ENCODE results near the gene PCARE.

Gene PCARE

DNA sequence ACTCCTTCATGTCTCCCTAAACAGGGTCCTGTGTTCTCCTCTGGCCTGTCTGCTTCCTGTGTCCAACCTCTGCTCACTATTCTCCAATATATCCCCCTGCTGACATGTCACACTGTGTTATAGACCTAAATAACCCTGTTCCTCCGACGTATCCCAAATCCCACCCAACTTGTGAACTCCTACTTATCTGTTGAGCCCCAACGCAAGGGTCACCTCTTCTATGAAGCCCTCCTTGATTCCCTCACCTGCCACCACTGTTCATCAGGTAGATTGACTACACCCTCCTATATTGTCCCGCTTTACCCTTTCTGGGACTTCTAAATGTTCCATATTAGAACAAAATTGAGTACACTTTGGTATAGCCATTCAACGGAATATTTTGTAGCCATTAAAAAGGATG is 42.1 kb downstream of the PCARE start:
- DNase-seq, result no peak
- H3K9me3 ChIP-seq (ENCODE audit: severe bottlenecking), result no peaks in the 10 kb centered on the region
- H3K27me3 ChIP-seq (ENCODE audit: insufficient read depth, low read depth, severe bottlenecking), result no peaks in the 10 kb centered on the region
- TF ChIP-seq CTCF (IDR thresholded peaks at IDR 0.05; ENCODE audit: low read depth, low read length), result no peak
- no peak overlapping the region for H3K27ac ChIP-seq
- no peak overlapping the region for H3K4me3 ChIP-seq (ENCODE audit: low read depth, low read length)
- no peaks in the 10 kb centered on the region for H3K36me3 ChIP-seq

DNA sequence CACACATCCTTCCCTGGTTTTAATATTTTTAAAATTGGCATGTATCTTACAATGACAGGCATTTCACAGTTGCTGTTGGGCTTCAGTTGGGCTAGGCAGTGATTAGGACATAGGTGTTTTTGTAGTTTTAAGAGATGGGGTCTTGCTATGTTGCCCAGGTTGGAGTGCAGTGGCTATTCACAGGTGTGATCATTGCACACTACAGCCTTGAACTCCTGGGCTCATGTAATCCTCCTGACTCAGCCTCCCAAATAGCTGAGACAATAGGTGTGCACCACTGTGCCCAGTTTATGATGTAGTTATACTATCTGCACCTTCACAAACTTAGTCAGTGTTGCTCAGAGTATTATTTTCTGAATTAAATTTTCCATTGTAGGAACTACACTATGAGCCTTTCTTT is 43.3 kb downstream of the PCARE start:
- Histone ChIP-seq H3K27ac (no peak overlapping the region), H3K36me3 (no peaks in the 10 kb centered on the region), H3K27me3 (ENCODE audit: insufficient read depth, low read depth, severe bottlenecking) (no peaks in the 10 kb centered on the region), H3K4me3 (ENCODE audit: low read depth, low read length) (no peak overlapping the region), H3K9me3 (ENCODE audit: severe bottlenecking) (no peaks in the 10 kb centered on the region)
- TF ChIP-seq CTCF (IDR thresholded peaks at IDR 0.05; ENCODE audit: low read depth, low read length), result no peak
- no peak for DNase-seq

GRCh38 chr2:29025711-29026110 is 48.6 kb downstream of the PCARE start:
- H3K9me3 ChIP-seq (ENCODE audit: severe bottlenecking), result no peaks in the 10 kb centered on the region
- no peak for TF ChIP-seq CTCF (IDR thresholded peaks at IDR 0.05; ENCODE audit: low read depth, low read length)
- DNase-seq, result no peak
- no peaks in the 10 kb centered on the region for H3K36me3 ChIP-seq
- H3K27me3 ChIP-seq (ENCODE audit: insufficient read depth, low read depth, severe bottlenecking), result no peaks in the 10 kb centered on the region
- H3K27ac ChIP-seq, result no peak overlapping the region
- H3K4me3 ChIP-seq (ENCODE audit: low read depth, low read length), result no peak overlapping the region

DNA sequence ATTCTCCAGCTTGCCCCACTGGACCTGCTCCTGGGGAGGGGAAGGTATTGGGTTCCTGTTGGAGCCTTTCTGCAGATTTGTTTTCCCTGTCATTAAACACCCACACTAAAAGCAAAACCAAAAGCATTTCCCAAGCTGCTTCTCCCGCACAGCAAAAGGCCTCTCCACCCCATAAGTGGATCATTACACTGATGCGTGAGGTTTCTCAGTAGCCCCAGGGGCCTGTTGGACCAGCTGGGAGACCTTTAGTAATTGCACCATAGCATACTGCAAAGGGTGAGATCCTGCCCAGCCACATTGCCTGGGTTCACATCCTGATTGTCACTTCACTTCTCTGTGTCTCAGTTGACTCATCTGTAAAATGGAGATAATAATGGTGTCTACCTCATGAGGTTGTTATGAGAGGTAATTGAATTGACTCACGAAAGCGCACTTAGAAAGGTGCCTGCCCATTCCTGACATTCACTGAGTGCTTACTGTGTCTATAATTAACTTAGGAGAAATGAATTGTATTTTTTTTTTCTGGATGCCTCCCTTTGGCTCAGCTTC is 49.4 kb downstream of the PCARE start:
- Histone ChIP-seq H3K36me3 (no peaks in the 10 kb centered on the region), H3K4me3 (ENCODE audit: low read depth, low read length) (no peak overlapping the region), H3K27ac (no peak overlapping the region), H3K27me3 (ENCODE audit: insufficient read depth, low read depth, severe bottlenecking) (no peaks in the 10 kb centered on the region), H3K9me3 (ENCODE audit: severe bottlenecking) (peaks cover under 1% of the 10 kb centered on the region)
- TF ChIP-seq CTCF (IDR thresholded peaks at IDR 0.05; ENCODE audit: low read depth, low read length), result no peak
- DNase-seq, result no peak

DNA sequence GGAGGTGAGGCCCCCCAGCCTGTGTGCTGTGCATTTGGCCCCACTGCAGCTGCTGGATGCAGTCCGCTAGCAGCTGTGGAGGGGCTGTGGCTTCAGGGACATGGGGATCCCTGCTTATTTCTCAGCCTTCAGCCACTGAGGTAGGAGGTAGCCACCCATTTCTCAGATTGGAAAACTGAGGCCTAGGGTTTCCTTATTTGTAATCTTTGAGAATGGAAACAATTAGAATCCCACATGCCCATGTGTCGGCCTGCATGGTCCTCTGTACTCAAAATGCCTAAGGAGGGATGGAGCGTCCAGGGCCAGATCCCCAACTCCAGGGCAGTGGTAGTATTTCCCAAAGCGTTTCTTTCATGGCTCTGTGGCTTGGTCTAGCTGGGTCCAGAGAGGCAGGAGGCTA is 51.1 kb downstream of the PCARE start:
- Histone ChIP-seq H3K27ac (no peak overlapping the region), H3K4me3 (ENCODE audit: low read depth, low read length) (no peak overlapping the region), H3K9me3 (ENCODE audit: severe bottlenecking) (peaks cover 5% of the 10 kb centered on the region), H3K36me3 (no peaks in the 10 kb centered on the region), H3K27me3 (ENCODE audit: insufficient read depth, low read depth, severe bottlenecking) (no peaks in the 10 kb centered on the region)
- no peak for DNase-seq
- TF ChIP-seq CTCF (IDR thresholded peaks at IDR 0.05; ENCODE audit: low read depth, low read length), result no peak

- DNase-seq, result no peak
These were observed 51.6 kb downstream of the PCARE start for GRCh38 chr2:29022679-29023078.

More at GRCh38 chr2:29022679-29023078, 51.6 kb downstream of the PCARE start:
- no peak for TF ChIP-seq CTCF (IDR thresholded peaks at IDR 0.05; ENCODE audit: low read depth, low read length)
- peaks cover 5% of the 10 kb centered on the region for H3K9me3 ChIP-seq (ENCODE audit: severe bottlenecking)
- no peaks in the 10 kb centered on the region for H3K27me3 ChIP-seq (ENCODE audit: insufficient read depth, low read depth, severe bottlenecking)
- H3K27ac ChIP-seq, result no peak overlapping the region
- H3K36me3 ChIP-seq, result no peaks in the 10 kb centered on the region
- H3K4me3 ChIP-seq (ENCODE audit: low read depth, low read length), result no peak overlapping the region

Data from WERI-Rb-1 (cell line).